ENCODE data around the gene DNAH3. TPM values are rescaled to one million over a fixed set of nuclear protein-coding genes. Genes with fewer than 3 reads are reported as not detected.
A peak's percentile ranks its signal among the peaks of the same experiment; 100 is the strongest.

The DNAH3 gene
- total and polyA plus RNA-seq, 2 of the 13 experiments (the other 11 are each of a cell fraction or from before 2014, with no cell fraction given) = 0.07 to 0.08 TPM

DNA sequence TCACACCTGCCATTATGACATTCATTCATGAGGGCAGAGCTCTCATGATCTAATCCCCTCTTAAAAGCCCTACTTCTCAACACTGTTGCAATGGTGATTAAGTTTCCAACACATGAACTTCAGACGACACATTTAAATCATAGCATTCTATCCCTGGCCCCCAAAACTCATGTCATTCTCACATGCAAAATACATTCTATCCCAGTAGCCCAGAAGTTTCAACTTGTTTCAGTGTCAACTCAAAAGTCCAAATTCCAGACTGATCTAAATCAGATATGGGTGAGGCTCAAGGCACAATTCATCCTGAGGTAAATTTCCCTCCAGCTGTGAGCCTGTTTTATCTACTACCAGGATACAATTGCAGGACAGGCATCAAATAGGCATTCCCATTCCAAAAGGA lies 224.9 kb downstream of the DNAH3 start:
- Histone ChIP-seq H3K27ac (ENCODE audit: extremely low read length, insufficient read depth, low read length) (no peak overlapping the region), H3K4me1 (ENCODE audit: insufficient read depth, low read length) (peaks cover 22% of the 10 kb centered on the region), H2AFZ (ENCODE audit: low read length) (no peak overlapping the region), H3K4me3 (replicated peaks in 1 of 3; ENCODE audit: insufficient read depth in 1 of 3, low read depth in 2 of 3, low read length in 3 of 3) (no peak overlapping the region), H3K36me3 (replicated peaks in 1 of 2; ENCODE audit: control insufficient read depth in 1 of 2, insufficient read depth in 2 of 2, low read length in 2 of 2) (peaks cover 2 to 5% of the 10 kb centered on the region in 2 experiments; a peak in 3 of 5 replicates), H3K79me2 (ENCODE audit: insufficient read depth, low read length) (no peaks in the 10 kb centered on the region), H3K9me3 (ENCODE audit: low read length) (no peaks in the 10 kb centered on the region), H3K4me2 (ENCODE audit: low read depth, low read length) (no peak overlapping the region), H4K20me1 (ENCODE audit: insufficient read depth, low read length) (no peaks in the 10 kb centered on the region), H3K9ac (ENCODE audit: insufficient read depth, low read depth, low read length) (no peak overlapping the region), H3K27me3 (ENCODE audit: control insufficient read depth in 1 of 2, insufficient read depth in 2 of 2, low read length in 2 of 2) (no peaks in the 10 kb centered on the region)
- intact Hi-C loops (cut with micrococcal nuclease; ENCODE audit: unreplicated experiment) = loop anchor here (5.0 kb wide), 2 partner anchors 58 to 73 kb away; no protein-coding TSS in a partner anchor
- CTCF ChIA-PET (ENCODE audit: low intra/inter-chr PET ratio, low total read pairs) = no interaction called here
- in situ Hi-C loops (cut with HindIII; ENCODE audit: extremely low pct_ligation_motif_present, low pct_unique_long_range_greater_than_20kb) = no loop called here
- ATAC-seq = peak; percentile 80
- POLR2A ChIA-PET = interaction anchor here (1.0 kb wide), 1 partner anchor 25 kb away, joined by 3 read pairs; the partner anchor contains the start of genes DCUN1D3 and LYRM1
- DNase-seq (ENCODE audit: low spot score) = peak; percentile 65
- no TSS peak for BruUV-seq (replicated peaks)
- 94% methylated on average over 1 of the region's 1 CpG for WGBS (ENCODE audit: low lambda C conversion rate)
- FAIRE-seq = peak; percentile 47
- TF ChIP-seq PLSCR1 (CRISPR knock-in tag; IDR thresholded peaks at IDR 0.05; ENCODE audit: borderline replicate concordance) (no peak), CENPX (CRISPR knock-in tag; IDR thresholded peaks at IDR 0.05) (no peak), FOXA3 (CRISPR knock-in tag; IDR thresholded peaks at IDR 0.05) (peak; percentile 31; the same call in 1 of the 2 replicates), MBNL3 (CRISPR knock-in tag; conservative IDR thresholded peaks at IDR 0.05) (no peak), EZH2 (conservative IDR thresholded peaks at IDR 0.05; ENCODE audit: low read depth, low read length) (no peak), PHF5A (CRISPR knock-in tag; IDR thresholded peaks at IDR 0.05; ENCODE audit: low read depth, unreplicated experiment) (no peak)
- TF ChIP-seq, protein P1, sequence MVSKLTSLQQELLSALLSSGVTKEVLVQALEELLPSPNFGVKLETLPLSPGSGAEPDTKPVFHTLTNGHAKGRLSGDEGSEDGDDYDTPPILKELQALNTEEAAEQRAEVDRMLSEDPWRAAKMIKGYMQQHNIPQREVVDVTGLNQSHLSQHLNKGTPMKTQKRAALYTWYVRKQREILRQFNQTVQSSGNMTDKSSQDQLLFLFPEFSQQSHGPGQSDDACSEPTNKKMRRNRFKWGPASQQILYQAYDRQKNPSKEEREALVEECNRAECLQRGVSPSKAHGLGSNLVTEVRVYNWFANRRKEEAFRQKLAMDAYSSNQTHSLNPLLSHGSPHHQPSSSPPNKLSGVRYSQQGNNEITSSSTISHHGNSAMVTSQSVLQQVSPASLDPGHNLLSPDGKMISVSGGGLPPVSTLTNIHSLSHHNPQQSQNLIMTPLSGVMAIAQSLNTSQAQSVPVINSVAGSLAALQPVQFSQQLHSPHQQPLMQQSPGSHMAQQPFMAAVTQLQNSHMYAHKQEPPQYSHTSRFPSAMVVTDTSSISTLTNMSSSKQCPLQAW (CRISPR knock-in tag; IDR thresholded peaks at IDR 0.05) = no peak
- TF ChIP-seq, protein P2, sequence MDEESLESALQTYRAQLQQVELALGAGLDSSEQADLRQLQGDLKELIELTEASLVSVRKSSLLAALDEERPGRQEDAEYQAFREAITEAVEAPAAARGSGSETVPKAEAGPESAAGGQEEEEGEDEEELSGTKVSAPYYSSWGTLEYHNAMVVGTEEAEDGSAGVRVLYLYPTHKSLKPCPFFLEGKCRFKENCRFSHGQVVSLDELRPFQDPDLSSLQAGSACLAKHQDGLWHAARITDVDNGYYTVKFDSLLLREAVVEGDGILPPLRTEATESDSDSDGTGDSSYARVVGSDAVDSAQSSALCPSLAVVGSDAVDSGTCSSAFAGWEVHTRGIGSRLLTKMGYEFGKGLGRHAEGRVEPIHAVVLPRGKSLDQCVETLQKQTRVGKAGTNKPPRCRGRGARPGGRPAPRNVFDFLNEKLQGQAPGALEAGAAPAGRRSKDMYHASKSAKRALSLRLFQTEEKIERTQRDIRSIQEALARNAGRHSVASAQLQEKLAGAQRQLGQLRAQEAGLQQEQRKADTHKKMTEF (CRISPR knock-in tag; IDR thresholded peaks at IDR 0.05) = no peak
- TF ChIP-seq, protein P3, sequence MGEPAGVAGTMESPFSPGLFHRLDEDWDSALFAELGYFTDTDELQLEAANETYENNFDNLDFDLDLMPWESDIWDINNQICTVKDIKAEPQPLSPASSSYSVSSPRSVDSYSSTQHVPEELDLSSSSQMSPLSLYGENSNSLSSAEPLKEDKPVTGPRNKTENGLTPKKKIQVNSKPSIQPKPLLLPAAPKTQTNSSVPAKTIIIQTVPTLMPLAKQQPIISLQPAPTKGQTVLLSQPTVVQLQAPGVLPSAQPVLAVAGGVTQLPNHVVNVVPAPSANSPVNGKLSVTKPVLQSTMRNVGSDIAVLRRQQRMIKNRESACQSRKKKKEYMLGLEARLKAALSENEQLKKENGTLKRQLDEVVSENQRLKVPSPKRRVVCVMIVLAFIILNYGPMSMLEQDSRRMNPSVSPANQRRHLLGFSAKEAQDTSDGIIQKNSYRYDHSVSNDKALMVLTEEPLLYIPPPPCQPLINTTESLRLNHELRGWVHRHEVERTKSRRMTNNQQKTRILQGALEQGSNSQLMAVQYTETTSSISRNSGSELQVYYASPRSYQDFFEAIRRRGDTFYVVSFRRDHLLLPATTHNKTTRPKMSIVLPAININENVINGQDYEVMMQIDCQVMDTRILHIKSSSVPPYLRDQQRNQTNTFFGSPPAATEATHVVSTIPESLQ (CRISPR knock-in tag; conservative IDR thresholded peaks at IDR 0.05) = no peak
- TF ChIP-seq, protein P4, sequence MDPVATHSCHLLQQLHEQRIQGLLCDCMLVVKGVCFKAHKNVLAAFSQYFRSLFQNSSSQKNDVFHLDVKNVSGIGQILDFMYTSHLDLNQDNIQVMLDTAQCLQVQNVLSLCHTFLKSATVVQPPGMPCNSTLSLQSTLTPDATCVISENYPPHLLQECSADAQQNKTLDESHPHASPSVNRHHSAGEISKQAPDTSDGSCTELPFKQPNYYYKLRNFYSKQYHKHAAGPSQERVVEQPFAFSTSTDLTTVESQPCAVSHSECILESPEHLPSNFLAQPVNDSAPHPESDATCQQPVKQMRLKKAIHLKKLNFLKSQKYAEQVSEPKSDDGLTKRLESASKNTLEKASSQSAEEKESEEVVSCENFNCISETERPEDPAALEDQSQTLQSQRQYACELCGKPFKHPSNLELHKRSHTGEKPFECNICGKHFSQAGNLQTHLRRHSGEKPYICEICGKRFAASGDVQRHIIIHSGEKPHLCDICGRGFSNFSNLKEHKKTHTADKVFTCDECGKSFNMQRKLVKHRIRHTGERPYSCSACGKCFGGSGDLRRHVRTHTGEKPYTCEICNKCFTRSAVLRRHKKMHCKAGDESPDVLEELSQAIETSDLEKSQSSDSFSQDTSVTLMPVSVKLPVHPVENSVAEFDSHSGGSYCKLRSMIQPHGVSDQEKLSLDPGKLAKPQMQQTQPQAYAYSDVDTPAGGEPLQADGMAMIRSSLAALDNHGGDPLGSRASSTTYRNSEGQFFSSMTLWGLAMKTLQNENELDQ (CRISPR knock-in tag; IDR thresholded peaks at IDR 0.05; ENCODE audit: borderline replicate concordance) = no peak
- TF ChIP-seq, protein P5, sequence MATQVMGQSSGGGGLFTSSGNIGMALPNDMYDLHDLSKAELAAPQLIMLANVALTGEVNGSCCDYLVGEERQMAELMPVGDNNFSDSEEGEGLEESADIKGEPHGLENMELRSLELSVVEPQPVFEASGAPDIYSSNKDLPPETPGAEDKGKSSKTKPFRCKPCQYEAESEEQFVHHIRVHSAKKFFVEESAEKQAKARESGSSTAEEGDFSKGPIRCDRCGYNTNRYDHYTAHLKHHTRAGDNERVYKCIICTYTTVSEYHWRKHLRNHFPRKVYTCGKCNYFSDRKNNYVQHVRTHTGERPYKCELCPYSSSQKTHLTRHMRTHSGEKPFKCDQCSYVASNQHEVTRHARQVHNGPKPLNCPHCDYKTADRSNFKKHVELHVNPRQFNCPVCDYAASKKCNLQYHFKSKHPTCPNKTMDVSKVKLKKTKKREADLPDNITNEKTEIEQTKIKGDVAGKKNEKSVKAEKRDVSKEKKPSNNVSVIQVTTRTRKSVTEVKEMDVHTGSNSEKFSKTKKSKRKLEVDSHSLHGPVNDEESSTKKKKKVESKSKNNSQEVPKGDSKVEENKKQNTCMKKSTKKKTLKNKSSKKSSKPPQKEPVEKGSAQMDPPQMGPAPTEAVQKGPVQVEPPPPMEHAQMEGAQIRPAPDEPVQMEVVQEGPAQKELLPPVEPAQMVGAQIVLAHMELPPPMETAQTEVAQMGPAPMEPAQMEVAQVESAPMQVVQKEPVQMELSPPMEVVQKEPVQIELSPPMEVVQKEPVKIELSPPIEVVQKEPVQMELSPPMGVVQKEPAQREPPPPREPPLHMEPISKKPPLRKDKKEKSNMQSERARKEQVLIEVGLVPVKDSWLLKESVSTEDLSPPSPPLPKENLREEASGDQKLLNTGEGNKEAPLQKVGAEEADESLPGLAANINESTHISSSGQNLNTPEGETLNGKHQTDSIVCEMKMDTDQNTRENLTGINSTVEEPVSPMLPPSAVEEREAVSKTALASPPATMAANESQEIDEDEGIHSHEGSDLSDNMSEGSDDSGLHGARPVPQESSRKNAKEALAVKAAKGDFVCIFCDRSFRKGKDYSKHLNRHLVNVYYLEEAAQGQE (IDR thresholded peaks at IDR 0.05; ENCODE audit: borderline replicate concordance in 1 of 2, low read depth in 1 of 2, low read length in 2 of 2) = no peak

All from HepG2 (cell line).